ENCODE results near the gene ENOX1.
"Not testable (repeated sequence)": the region's sequence is repeated elsewhere in the genome, so short reads cannot be mapped to it uniquely, and the experiment has no call there.

The ENOX1 gene

DNA sequence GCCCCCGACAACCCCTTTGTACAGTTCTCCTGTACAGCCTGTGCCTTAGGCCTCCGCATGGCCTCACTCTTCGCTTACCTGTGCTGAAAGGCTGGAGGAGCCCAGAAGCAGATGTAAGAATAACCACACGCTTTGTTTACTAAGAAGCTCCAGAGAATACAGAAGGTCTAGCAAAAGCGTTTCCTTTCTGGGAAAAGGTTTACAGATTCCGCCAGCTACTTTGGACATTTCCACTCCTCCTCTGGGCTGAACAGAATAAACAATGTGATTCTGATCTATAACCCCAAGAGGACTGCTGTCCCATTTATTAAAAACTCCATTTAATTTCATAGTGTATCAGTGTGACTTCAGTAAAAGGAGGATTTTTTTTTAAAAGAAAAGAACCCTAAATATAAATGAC lies 424.2 kb downstream of the ENOX1 start:
- Mint-ChIP-seq H3K4me3 (no peak overlapping the region), H3K9me3 (no peaks in the 10 kb centered on the region), H3K4me1 (ENCODE audit: low read depth) (peaks cover 4% of the 10 kb centered on the region), H3K36me3 (ENCODE audit: low read depth) (no peaks in the 10 kb centered on the region), H3K27ac (no peak overlapping the region), H3K27me3 (no peaks in the 10 kb centered on the region)
- no peak for DNase-seq

DNA sequence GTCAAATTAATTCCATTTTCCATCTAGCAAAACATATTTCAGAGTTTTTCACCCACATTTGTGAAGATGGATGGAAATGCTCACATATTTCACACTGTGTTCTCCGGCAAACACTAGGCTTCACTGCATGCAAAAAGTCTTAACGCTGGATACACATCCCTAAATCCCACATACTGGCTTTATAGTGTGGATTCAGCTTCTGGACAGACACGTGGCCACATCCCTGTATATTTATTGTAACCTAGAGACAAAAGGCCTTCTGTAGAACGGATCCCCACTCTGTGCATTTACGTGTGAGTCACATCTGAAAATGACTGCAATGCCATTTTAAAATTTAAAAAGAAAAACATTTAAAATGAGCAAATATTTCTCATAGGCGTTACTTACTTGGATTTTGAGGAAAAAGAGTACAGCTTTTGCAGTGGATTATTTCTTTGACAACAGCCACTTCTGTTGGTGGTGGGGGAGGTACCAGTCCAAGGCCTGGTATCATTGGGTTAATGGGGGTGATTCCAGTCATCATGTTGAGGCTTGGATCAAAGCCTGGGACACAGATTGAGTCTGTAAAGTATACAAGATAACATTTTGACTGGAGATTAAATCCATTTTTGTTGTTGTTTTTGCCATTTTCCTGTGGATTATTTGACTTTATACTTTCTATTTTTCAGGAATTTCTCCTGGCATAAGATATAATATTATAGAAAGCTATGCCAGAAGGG lies 425.7 kb downstream of the ENOX1 start:
- H3K4me1 Mint-ChIP-seq (ENCODE audit: low read depth), result no peaks in the 10 kb centered on the region
- no peak overlapping the region for H3K27ac Mint-ChIP-seq
- no peaks in the 10 kb centered on the region for H3K36me3 Mint-ChIP-seq (ENCODE audit: low read depth)
- H3K4me3 Mint-ChIP-seq, result no peak overlapping the region
- no peaks in the 10 kb centered on the region for H3K9me3 Mint-ChIP-seq
- no peaks in the 10 kb centered on the region for H3K27me3 Mint-ChIP-seq
- no peak for DNase-seq

- no peaks in the 10 kb centered on the region for H3K4me1 Mint-ChIP-seq (ENCODE audit: low read depth)
- H3K4me3 Mint-ChIP-seq, result no peak overlapping the region
- no peak overlapping the region for H3K27ac Mint-ChIP-seq
- H3K27me3 Mint-ChIP-seq, result no peaks in the 10 kb centered on the region
- no peaks in the 10 kb centered on the region for H3K36me3 Mint-ChIP-seq (ENCODE audit: low read depth)
- H3K9me3 Mint-ChIP-seq, result no peaks in the 10 kb centered on the region
- DNase-seq, result no peak
Observed at GRCh38 chr13:43360171-43360570, 426.6 kb downstream of the ENOX1 start.

- DNase-seq, result no peak
- Mint-ChIP-seq H3K27ac (no peak overlapping the region), H3K36me3 (ENCODE audit: low read depth) (no peaks in the 10 kb centered on the region), H3K27me3 (no peaks in the 10 kb centered on the region), H3K4me3 (no peak overlapping the region), H3K9me3 (no peaks in the 10 kb centered on the region), H3K4me1 (ENCODE audit: low read depth) (no peaks in the 10 kb centered on the region)
Observed at GRCh38 chr13:43359536-43359935, 427.2 kb downstream of the ENOX1 start.

- DNase-seq, result no peak
- H3K27me3 Mint-ChIP-seq, result no peaks in the 10 kb centered on the region
- H3K9me3 Mint-ChIP-seq, result no peaks in the 10 kb centered on the region
- no peak overlapping the region for H3K27ac Mint-ChIP-seq
- H3K4me3 Mint-ChIP-seq, result no peak overlapping the region
- H3K36me3 Mint-ChIP-seq (ENCODE audit: low read depth), result no peaks in the 10 kb centered on the region
- no peaks in the 10 kb centered on the region for H3K4me1 Mint-ChIP-seq (ENCODE audit: low read depth)
Observed at GRCh38 chr13:43357564-43357963, 429.2 kb downstream of the ENOX1 start.

GRCh38 chr13:43356567-43356966 lies 430.2 kb downstream of the ENOX1 start:
- DNase-seq, result no peak
- Mint-ChIP-seq H3K36me3 (ENCODE audit: low read depth) (no peaks in the 10 kb centered on the region), H3K4me3 (no peak overlapping the region), H3K27ac (no peak overlapping the region), H3K27me3 (no peaks in the 10 kb centered on the region), H3K9me3 (no peaks in the 10 kb centered on the region), H3K4me1 (ENCODE audit: low read depth) (no peaks in the 10 kb centered on the region)

GRCh38 chr13:43355774-43356173 lies 431.0 kb downstream of the ENOX1 start:
- Mint-ChIP-seq H3K36me3 (ENCODE audit: low read depth) (no peaks in the 10 kb centered on the region), H3K27me3 (no peaks in the 10 kb centered on the region), H3K4me3 (no peak overlapping the region), H3K4me1 (ENCODE audit: low read depth) (no peaks in the 10 kb centered on the region), H3K9me3 (no peaks in the 10 kb centered on the region), H3K27ac (no peak overlapping the region)
- no peak for DNase-seq

GRCh38 chr13:43354153-43354945 lies 432.4 kb downstream of the ENOX1 start:
- no peak overlapping the region for H3K27ac Mint-ChIP-seq
- no peaks in the 10 kb centered on the region for H3K36me3 Mint-ChIP-seq (ENCODE audit: low read depth)
- H3K4me1 Mint-ChIP-seq (ENCODE audit: low read depth), result no peaks in the 10 kb centered on the region
- no peaks in the 10 kb centered on the region for H3K9me3 Mint-ChIP-seq
- no peak for DNase-seq
- no peaks in the 10 kb centered on the region for H3K27me3 Mint-ChIP-seq
- no peak overlapping the region for H3K4me3 Mint-ChIP-seq

- H3K27ac Mint-ChIP-seq, result no peak overlapping the region
- DNase-seq, result no peak
- H3K4me1 Mint-ChIP-seq (ENCODE audit: low read depth), result no peaks in the 10 kb centered on the region
- no peak overlapping the region for H3K4me3 Mint-ChIP-seq
- H3K27me3 Mint-ChIP-seq, result no peaks in the 10 kb centered on the region
- H3K9me3 Mint-ChIP-seq, result no peaks in the 10 kb centered on the region
- no peaks in the 10 kb centered on the region for H3K36me3 Mint-ChIP-seq (ENCODE audit: low read depth)
Observed at GRCh38 chr13:43353631-43354030, 433.1 kb downstream of the ENOX1 start.

DNA sequence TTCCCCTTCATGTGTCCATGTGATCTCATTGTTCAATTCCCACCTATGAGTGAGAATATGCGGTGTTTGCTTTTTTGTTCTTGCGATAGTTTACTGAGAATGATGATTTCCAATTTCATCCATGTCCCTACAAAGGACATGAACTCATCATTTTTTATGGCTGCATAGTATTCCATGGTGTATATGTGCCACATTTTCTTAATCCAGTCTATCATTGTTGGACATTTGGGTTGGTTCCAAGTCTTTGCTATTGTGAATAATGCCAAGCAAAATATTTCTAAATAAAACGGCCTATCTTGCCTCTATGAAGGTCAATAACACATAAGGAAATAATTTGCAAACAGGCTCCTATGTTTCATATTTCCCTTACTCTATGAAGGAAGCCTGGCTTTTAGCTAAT lies 435.2 kb downstream of the ENOX1 start:
- H3K4me3 Mint-ChIP-seq; DNase-seq; H3K27me3 Mint-ChIP-seq; H3K4me1 Mint-ChIP-seq (ENCODE audit: low read depth); H3K9me3 Mint-ChIP-seq; H3K27ac Mint-ChIP-seq; H3K36me3 Mint-ChIP-seq (ENCODE audit: low read depth): not testable (repeated sequence)

DNA sequence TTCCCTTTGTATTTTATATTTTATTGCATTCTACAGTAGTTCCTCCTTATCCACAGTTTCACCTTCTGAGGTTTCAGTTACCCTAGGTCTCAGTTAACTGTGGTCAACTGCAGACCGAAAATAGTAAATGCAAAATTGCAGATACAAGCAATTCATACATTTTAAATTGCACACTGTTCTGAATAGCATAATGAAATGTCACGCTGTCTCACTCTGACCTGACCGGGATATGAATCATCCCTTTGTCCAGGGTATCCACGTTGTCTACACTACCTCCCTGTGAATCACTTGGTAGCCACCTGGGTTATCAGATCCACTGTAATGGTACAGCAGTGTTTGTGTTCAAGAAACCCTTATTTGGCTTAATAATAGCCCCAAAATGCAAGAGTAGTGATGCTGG lies 438.4 kb downstream of the ENOX1 start:
- no peaks in the 10 kb centered on the region for H3K4me1 Mint-ChIP-seq (ENCODE audit: low read depth)
- DNase-seq, result no peak
- peaks cover 32% of the 10 kb centered on the region for H3K27me3 Mint-ChIP-seq
- no peak overlapping the region for H3K4me3 Mint-ChIP-seq
- H3K9me3 Mint-ChIP-seq, result no peaks in the 10 kb centered on the region
- no peaks in the 10 kb centered on the region for H3K36me3 Mint-ChIP-seq (ENCODE audit: low read depth)
- H3K27ac Mint-ChIP-seq, result no peak overlapping the region

- DNase-seq, result no peak
- H3K27me3 Mint-ChIP-seq, result peaks cover 36% of the 10 kb centered on the region
- no peak overlapping the region for H3K4me3 Mint-ChIP-seq
- no peak overlapping the region for H3K27ac Mint-ChIP-seq
- H3K9me3 Mint-ChIP-seq, result no peaks in the 10 kb centered on the region
- no peaks in the 10 kb centered on the region for H3K4me1 Mint-ChIP-seq (ENCODE audit: low read depth)
- no peaks in the 10 kb centered on the region for H3K36me3 Mint-ChIP-seq (ENCODE audit: low read depth)
Observed at GRCh38 chr13:43347877-43348276, 438.9 kb downstream of the ENOX1 start.

GRCh38 chr13:43346427-43346826 lies 440.3 kb downstream of the ENOX1 start:
- H3K27me3 Mint-ChIP-seq, result peaks cover 39% of the 10 kb centered on the region
- H3K36me3 Mint-ChIP-seq (ENCODE audit: low read depth), result no peaks in the 10 kb centered on the region
- H3K27ac Mint-ChIP-seq, result no peak overlapping the region
- H3K4me3 Mint-ChIP-seq, result no peak overlapping the region
- H3K9me3 Mint-ChIP-seq, result no peaks in the 10 kb centered on the region
- no peaks in the 10 kb centered on the region for H3K4me1 Mint-ChIP-seq (ENCODE audit: low read depth)
- DNase-seq, result no peak

- no peak overlapping the region for H3K4me3 Mint-ChIP-seq
- no peaks in the 10 kb centered on the region for H3K9me3 Mint-ChIP-seq
- DNase-seq, result no peak
- H3K36me3 Mint-ChIP-seq (ENCODE audit: low read depth), result no peaks in the 10 kb centered on the region
- no peak overlapping the region for H3K27ac Mint-ChIP-seq
- peaks cover 42% of the 10 kb centered on the region for H3K27me3 Mint-ChIP-seq
- no peaks in the 10 kb centered on the region for H3K4me1 Mint-ChIP-seq (ENCODE audit: low read depth)
Observed at GRCh38 chr13:43343645-43344044, 443.1 kb downstream of the ENOX1 start.

GRCh38 chr13:43339805-43340550 lies 446.8 kb downstream of the ENOX1 start:
- H3K27ac Mint-ChIP-seq, result no peak overlapping the region
- H3K4me3 Mint-ChIP-seq, result no peak overlapping the region
- H3K36me3 Mint-ChIP-seq (ENCODE audit: low read depth), result no peaks in the 10 kb centered on the region
- DNase-seq, result no peak
- no peaks in the 10 kb centered on the region for H3K4me1 Mint-ChIP-seq (ENCODE audit: low read depth)
- H3K27me3 Mint-ChIP-seq, result peaks cover 26% of the 10 kb centered on the region
- no peaks in the 10 kb centered on the region for H3K9me3 Mint-ChIP-seq

Data from activated T-cell treated with anti-CD3 and anti-CD28 coated beads, Interleukin-2, amount 50 U/mL, for 24 hours (primary cell).